ENCODE measurements around the gene LRBA. TPM values are rescaled to one million over a fixed set of nuclear protein-coding genes. Genes with fewer than 3 reads are reported as not detected.
"Not testable (repeated sequence)": the region's sequence is repeated elsewhere in the genome, so short reads cannot be mapped to it uniquely, and the experiment has no call there.

LRBA gene
- total RNA-seq, 1 donor from 2014 or later, result 31.0 TPM

DNA sequence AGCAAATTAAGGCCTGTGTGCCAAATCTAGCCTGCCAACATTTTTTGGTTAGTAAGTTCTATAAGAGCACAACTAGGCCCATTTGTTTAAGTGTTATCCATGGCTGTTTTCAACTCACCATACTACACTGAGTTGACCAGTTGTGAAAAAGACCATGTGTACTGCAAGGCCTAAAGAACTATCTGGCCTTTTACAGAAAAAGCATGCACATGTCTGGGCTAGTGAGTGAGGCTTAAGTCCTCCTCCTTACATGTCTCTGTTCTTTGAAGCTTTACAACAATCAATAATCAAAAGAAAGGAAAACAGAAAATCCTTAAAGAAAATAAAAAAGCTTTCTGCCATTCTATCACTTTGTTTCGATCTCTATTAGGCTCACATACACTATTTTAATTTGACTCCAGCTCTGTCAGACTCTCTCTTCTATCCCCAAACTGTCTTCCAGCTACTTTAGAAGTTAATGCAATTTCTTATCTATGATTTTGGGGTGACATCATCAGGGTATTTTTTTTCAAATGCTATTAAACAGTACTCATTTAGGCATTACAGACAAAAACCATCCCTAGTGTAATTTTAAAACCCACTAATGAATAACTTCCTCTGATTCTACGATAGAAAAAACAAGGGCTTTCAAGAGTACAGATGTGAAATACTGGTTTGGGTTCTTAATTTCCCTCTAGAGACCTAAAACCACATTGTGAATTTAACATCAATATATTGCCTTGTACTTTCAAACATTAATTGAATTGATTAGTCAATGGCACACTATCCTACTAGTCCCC, 271.3 kb downstream of the LRBA start:
- no peak for DNase-seq (ENCODE audit: low read depth in 2 of 2)

DNA sequence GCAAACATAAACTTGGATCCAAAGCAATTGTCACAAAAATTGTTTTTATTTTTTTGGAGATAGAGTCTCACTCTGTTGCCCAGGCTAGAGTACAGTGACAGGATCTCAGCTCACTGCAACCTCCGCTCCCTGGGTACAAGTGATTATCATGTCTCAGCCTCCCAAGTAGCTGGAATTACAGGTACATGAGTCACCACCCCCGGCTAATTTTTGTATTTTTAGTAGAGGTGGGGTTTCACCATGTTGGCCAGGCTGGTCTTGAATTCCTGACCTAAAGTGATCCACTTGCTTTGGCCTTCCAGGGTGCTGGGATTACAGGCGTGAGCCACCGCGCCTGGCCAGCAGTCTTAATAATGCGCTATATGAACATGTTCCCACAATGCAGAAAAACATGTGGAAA, 272.2 kb downstream of the LRBA start:
- DNase-seq (ENCODE audit: low read depth in 2 of 2), result not testable (repeated sequence)

GRCh38 chr4:150739591-150739990, 275.5 kb downstream of the LRBA start:
- no peak for DNase-seq (ENCODE audit: low read depth in 2 of 2)

DNA sequence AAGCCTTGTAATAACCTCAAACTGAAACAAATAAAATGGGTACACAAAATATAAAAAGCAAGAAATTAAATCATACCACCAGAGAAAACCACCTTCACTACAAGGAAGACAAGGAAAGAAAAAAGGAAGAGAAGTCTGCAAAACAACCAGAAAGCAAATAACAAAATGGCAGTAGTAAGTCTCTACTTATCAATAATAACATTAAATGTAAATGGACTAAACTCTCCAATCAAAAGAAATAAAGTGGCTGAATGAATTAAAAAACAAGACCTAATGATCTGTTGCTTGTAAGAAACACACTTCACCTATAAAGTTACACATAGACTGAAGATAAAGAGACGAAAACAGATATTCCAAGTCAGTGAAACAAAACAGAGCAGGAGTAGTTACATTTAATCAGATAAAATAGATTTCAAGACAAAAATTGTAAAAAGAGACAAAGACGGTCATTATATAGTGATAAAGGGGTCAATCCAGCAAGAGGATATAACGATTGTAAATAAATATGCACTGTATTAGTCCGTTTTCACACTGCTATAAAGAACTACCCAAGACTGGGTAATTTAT, 289.0 kb downstream of the LRBA start:
- no peak for DNase-seq (ENCODE audit: low read depth in 2 of 2)

- DNase-seq (ENCODE audit: low read depth in 2 of 2), result no peak
These were observed 291.2 kb downstream of the LRBA start for GRCh38 chr4:150723727-150724411.

- peak in 1 of 2 donors; percentile 36 for DNase-seq (ENCODE audit: low read depth in 2 of 2)
These were observed 292.1 kb downstream of the LRBA start for GRCh38 chr4:150722908-150723362.

DNA sequence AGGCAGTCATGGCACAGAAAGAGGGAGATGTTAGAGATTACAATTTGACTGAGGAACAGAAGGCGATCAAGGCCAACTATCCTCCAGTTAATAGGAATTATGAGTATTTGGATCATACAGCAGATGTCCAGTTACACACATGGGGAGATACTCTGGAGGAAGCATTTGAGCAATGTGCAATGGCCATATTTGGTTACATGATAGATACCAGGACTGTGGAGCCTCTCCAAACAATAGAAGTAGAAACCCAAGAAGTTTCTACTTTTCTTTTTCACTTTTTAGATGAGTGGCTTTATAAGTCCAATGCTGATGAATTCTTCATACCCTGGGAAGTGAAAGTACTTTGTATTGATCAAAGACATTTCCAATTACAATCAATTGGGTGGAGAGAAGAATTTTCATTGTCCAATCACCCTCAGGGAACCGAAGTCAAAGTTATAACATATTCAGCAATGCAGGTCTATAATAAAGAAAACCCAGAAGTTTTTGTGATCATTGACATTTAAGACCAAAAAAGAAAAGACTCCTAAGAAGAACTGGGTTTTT, 294.0 kb downstream of the LRBA start:
- DNase-seq (ENCODE audit: low read depth in 2 of 2), result no peak

- DNase-seq (ENCODE audit: low read depth in 2 of 2), result no peak
These were observed 297.1 kb downstream of the LRBA start for GRCh38 chr4:150717952-150718351.

DNA sequence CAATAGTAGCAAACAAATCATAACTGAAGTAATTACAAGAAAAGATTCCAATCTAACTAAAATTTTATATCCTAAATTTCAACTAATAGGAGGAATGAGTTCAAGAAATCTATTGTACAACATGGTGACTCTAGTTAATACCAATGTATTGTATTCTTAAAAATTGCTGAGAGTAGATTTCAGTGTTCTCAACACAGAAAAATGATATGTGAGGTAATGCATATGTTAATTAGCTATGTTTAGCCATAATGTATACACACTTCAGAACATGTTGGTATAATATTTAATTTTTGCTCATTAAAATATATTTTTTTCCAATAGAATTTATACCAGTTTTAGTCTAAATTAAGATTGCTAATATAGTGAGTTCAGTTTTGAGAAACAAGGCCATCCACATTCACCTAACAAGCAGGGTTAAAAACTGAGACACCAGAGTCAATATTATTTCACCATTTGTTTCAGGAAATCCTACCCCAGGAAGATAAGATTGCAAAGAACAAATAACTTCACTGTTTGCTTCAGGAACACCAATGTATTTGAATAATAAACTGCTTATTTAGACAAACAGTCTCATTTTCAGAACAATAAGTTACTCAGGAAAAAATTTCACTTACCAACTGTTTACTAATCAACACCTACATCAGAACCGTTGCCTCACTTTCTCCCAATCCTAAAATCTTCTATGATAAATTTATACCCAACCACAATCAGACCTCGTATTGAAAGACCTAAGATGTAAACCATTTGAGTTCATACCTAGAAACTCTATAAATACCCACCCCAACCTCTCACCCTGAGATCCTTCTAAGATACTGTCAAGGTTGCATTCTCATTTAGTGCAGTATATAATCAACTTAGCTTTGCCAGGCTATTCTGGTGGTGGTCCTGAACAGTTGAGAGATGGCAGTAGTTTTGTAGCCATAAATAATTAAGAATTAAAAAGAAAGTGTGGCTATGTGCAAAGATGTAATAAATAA, 300.3 kb downstream of the LRBA start:
- DNase-seq (ENCODE audit: low read depth in 2 of 2), result peak in 1 of 2 donors; percentile 6

DNA sequence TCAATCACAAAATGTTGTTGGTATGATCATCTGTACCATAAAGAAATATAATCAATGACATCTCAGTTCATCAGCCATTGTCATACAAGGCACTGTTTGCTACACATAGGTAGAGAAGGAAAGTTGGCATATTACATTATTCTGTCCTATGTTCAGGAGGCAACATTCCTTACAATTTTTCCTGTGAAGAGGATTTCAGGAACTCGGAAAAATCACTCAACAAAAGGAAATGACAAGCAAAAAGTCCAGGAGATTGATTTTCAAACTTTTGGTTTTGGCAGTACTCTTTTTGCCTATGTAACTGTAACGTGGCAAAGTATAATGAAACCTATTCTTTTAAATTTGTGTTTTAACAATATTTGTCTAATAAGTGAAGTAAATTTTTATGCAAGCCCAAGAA, 301.8 kb downstream of the LRBA start:
- peak in 1 of 2 donors; percentile 84 for DNase-seq (ENCODE audit: low read depth in 2 of 2)

GRCh38 chr4:150710770-150711375, 304.2 kb downstream of the LRBA start:
- no peak for DNase-seq (ENCODE audit: low read depth in 2 of 2)

GRCh38 chr4:150708004-150708403, 307.1 kb downstream of the LRBA start:
- no peak for DNase-seq (ENCODE audit: low read depth in 2 of 2)

DNA sequence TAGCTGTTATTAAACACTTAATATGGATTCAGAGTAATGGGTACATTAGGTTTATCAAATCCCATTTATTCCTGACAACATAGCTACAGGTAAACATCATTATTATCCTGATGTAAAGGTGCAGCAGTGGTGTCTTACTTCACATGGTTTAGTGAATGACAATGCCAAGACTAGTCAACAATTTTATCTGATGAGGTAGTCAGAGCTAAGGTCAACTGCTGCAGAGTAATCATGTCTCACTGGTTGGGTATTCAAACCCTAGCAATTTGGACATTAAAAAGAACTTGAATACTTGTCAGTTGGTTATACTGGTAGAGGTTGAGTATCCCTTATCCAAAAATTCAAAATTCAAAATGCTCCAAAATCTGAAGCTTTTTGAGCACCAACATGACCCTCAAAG, 315.5 kb downstream of the LRBA start:
- no peak for DNase-seq (ENCODE audit: low read depth in 2 of 2)

DNA sequence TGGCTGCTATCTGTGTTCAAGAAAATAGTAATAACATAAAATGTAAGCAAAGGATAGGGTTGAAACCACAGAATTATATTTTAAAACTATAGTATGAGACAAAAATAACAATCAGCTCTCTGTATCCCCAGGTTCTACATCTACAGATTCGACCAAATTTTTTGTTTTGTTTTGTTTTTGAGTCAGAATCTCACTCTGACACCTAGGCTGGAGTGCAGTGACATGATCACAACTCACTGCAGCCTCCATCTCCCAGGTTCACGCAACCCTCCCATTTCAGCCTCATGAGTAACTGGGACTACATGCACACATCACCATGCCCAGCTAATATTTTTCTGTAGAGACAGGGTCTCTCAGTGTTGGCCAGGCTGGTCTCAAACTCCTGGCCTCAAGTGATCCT, 319.9 kb downstream of the LRBA start:
- no peak for DNase-seq (ENCODE audit: low read depth in 2 of 2)

- no peak for DNase-seq (ENCODE audit: low read depth in 2 of 2)
These were observed 320.6 kb downstream of the LRBA start for GRCh38 chr4:150694438-150694837.

GRCh38 chr4:150683775-150684350, 331.2 kb downstream of the LRBA start:
- no peak for DNase-seq (ENCODE audit: low read depth in 2 of 2)

DNA sequence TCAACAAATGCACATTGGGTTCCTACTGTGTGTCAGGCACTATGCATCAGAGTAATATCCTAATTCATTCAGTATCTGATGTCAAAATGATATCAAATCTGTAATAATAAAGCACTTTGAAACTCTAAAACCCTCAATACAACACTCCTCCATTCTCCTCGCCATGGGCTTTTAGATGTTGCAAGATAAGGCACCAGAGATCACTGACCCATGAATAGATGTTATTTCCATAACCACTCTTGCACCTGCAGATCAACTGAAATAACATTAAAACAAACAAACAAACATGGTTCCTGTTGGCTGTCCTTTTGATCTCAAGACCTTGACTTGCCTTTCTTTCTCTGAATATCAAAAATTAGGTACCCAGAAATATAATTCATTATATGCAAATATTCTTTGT, 333.0 kb downstream of the LRBA start:
- no peak for DNase-seq (ENCODE audit: low read depth in 2 of 2)

- DNase-seq (ENCODE audit: low read depth in 2 of 2), result no peak
These were observed 334.0 kb downstream of the LRBA start for GRCh38 chr4:150681063-150681462.

GRCh38 chr4:150680651-150681050, 334.4 kb downstream of the LRBA start:
- no peak for DNase-seq (ENCODE audit: low read depth in 2 of 2)

DNA sequence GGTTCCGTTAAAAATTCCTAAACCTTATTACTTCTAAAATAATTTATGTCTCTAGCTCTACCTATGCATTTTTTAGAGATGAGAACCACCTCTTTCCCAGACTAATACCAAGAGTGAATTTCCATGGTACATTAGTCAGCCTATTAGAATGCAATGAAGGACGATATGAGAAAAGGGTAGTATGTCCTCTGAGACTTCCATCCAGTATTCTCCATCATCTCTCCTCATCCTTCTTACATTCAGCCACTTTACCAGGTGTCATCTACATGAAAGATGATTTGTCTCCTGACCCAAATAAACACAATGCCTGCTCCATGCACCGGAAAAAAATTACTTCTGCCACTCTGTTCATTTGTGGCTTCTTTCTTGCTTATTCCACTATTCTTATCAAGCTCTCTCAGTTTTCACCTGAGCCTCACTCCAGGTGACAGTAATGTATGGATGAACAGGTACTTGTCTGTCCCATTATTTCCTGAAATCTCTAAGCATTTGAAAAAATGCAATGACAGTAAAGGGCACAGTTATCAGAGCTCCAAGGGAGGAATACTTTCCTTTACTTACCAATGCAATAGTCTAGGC, 335.2 kb downstream of the LRBA start:
- DNase-seq (ENCODE audit: low read depth in 2 of 2), result no peak

Data from lung microvascular endothelial cell (primary cell).